ENCODE data around the gene R3HDM1.

- TF ChIP-seq CTCF (IDR thresholded peaks at IDR 0.05; ENCODE audit: insufficient read depth, low read depth, low read length) (no peak), EZH2 (IDR thresholded peaks at IDR 0.05; ENCODE audit: insufficient read depth, low read length) (no peak)
These were observed 59.5 kb downstream of the R3HDM1 start for GRCh38 chr2:135590619-135591260.

All from astrocyte (in vitro differentiated cells and primary cell).